Endothelial cell of umbilical vein (primary cell): Measurements from ENCODE around the gene TEN1. TPM values are rescaled to one million over a fixed set of nuclear protein-coding genes. Genes with fewer than 3 reads are reported as not detected.

Experiments used
- BruUV-seq: library from RNA; stranded (reverse); fragments of 400-500 nt; replicated peaks from 2 replicates; lab custom pipeline; 2021; lab: Mats Ljungman, UMichigan
- CTCF ChIA-PET: fragments of 300-600, 350-600 bp; sonication (Branson Sonifier 250); formaldehyde crosslinking; loops from one replicate; lab custom pipeline; 2021; ENCODE audit warnings: antibody characterized with exemption, inconsistent platforms; lab: Charles Lee
- POLR2A ChIA-PET: fragments of 300-600, 350-600 bp; sonication (Branson Sonifier 250); formaldehyde crosslinking; loops from one replicate; lab custom pipeline; 2021; ENCODE audit warnings: antibody characterized with exemption, inconsistent platforms; lab: Charles Lee
- DNase-seq: peaks from one replicate; pipeline ENCODE4 v3.0.0-alpha.2; 2011; ENCODE audit warnings: low read depth, low spot score
- FAIRE-seq: peaks from 2 replicates; lab custom pipeline; 2011; peaks lifted over from hg19 to GRCh38; lab: Jason Lieb, UNC
- H2AFZ ChIP-seq: 2 replicates; pipeline ENCODE4 v1.6.0; 2012; ENCODE audit warnings: low read depth, low read length, control low read depth, inconsistent platforms
- H3K27ac ChIP-seq: 2 replicates; pipeline ENCODE4 v1.5.1; 2011; ENCODE audit warnings: low read depth, mild to moderate bottlenecking, control low read depth, low read length, moderate library complexity; ENCODE audit not compliant: insufficient read depth
- H3K27me3 ChIP-seq, 2 experiments: 2 replicates each; pipeline versions ENCODE4 v1.6.0 to v1.6.1; 2011; ENCODE audit warnings: low read length in 2 of 2, mixed read lengths in 1 of 2; ENCODE audit not compliant: control insufficient read depth in 2 of 2, insufficient read depth in 2 of 2
- H3K36me3 ChIP-seq, 2 experiments: 2 replicates in 1 of 2; 3 replicates in 1 of 2; pipeline ENCODE4 v1.5.1; 2011; ENCODE audit warnings: low read length in 2 of 2, mild to moderate bottlenecking in 1 of 2, moderate library complexity in 1 of 2; ENCODE audit not compliant: control insufficient read depth in 2 of 2, insufficient read depth in 2 of 2; ENCODE audit errors: extremely low read depth in 1 of 2
- H3K4me1 ChIP-seq: 3 replicates; pipeline ENCODE4 v1.5.1; 2011; ENCODE audit warnings: mild to moderate bottlenecking, low read length; ENCODE audit not compliant: control insufficient read depth, insufficient read depth; ENCODE audit errors: extremely low read depth
- H3K4me2 ChIP-seq: 2 replicates; pipeline ENCODE4 v1.6.1; 2011; ENCODE audit warnings: low read length, control low read depth, mixed read lengths; ENCODE audit not compliant: insufficient read depth
- H3K4me3 ChIP-seq, 3 experiments: fragments of 200-600 bp in 1 of 3; sonication (generic), shearing (Covaris generic) in 1 of 3; replicated peaks in 1 of 3; 2 replicates each; pipeline ENCODE4 v1.5.1; 2011 to 2016; ENCODE audit warnings: control low read depth in 3 of 3, low read length in 3 of 3, mild to moderate bottlenecking in 2 of 3, inconsistent platforms in 1 of 3, low read depth in 1 of 3, moderate library complexity in 1 of 3; ENCODE audit not compliant: insufficient read depth in 1 of 3
- H3K79me2 ChIP-seq: 2 replicates; pipeline ENCODE4 v1.6.0; 2012; ENCODE audit warnings: low read length, inconsistent platforms; ENCODE audit not compliant: control insufficient read depth, insufficient read depth
- H3K9ac ChIP-seq: replicated peaks from 2 replicates; pipeline ENCODE3; 2011; ENCODE audit warnings: low read length, control low read depth; ENCODE audit not compliant: insufficient read depth; ENCODE audit errors: extremely low read depth
- H3K9me1 ChIP-seq: replicated peaks from 3 replicates; pipeline ENCODE4 v1.6.0; 2011; ENCODE audit warnings: mild to moderate bottlenecking, low read length; ENCODE audit not compliant: control insufficient read depth, insufficient read depth; ENCODE audit errors: extremely low read depth
- H3K9me3 ChIP-seq: replicated peaks from 2 replicates; pipeline ENCODE4 v1.5.1; 2012; ENCODE audit warnings: low read length, inconsistent platforms; ENCODE audit not compliant: control insufficient read depth, insufficient read depth
- H4K20me1 ChIP-seq: replicated peaks from 2 replicates; pipeline ENCODE3; 2011; ENCODE audit warnings: mild to moderate bottlenecking, low read length; ENCODE audit not compliant: control insufficient read depth, insufficient read depth; ENCODE audit errors: extremely low read depth
- CTCF ChIP-seq, 2 donors: IDR thresholded peaks; 1 replicate in 1 of 2; 2 replicates in 1 of 2; pipeline ENCODE4 v1.5.1; 2011; ENCODE audit warnings: low read length in 2 of 2, mild to moderate bottlenecking in 2 of 2, moderate library complexity in 2 of 2, control low read depth in 1 of 2, inconsistent platforms in 1 of 2, low read depth in 1 of 2; ENCODE audit not compliant: insufficient read depth in 1 of 2; ENCODE audit errors: extremely low read depth in 1 of 2
- EZH2 ChIP-seq: IDR thresholded peaks from 2 replicates; pipeline ENCODE4 v1.6.1; 2012; ENCODE audit warnings: borderline replicate concordance, low read depth, mild to moderate bottlenecking, moderate library complexity, low read length, inconsistent platforms; ENCODE audit not compliant: severe bottlenecking
- FOS ChIP-seq: IDR thresholded peaks from 2 replicates; pipeline ENCODE4 v1.6.1; 2011; ENCODE audit warnings: mild to moderate bottlenecking, low read length, moderate library complexity, borderline replicate concordance; ENCODE audit not compliant: insufficient read depth
- GATA2 ChIP-seq: IDR thresholded peaks from 2 replicates; pipeline ENCODE4 v1.7.0; 2011; ENCODE audit warnings: low read depth, mild to moderate bottlenecking, moderate library complexity, mixed read lengths, low read length; ENCODE audit not compliant: insufficient read length, insufficient read depth
- JUN ChIP-seq: IDR thresholded peaks from 2 replicates; pipeline ENCODE4 v1.6.1; 2011; ENCODE audit warnings: borderline replicate concordance, low read depth; ENCODE audit not compliant: insufficient read length, insufficient read depth
- MYC ChIP-seq: IDR thresholded peaks from one replicate; pipeline ENCODE4 v1.6.1; 2011; ENCODE audit warnings: mild to moderate bottlenecking, low read depth, low read length
- POLR2A ChIP-seq: IDR thresholded peaks from 2 replicates; pipeline ENCODE4 v1.6.1; 2012; ENCODE audit warnings: low read depth, mild to moderate bottlenecking, control low read depth, low read length
- POLR2AphosphoS5 ChIP-seq: IDR thresholded peaks from 2 replicates; pipeline ENCODE4 v1.6.1; 2012; ENCODE audit warnings: low read depth, mild to moderate bottlenecking, control low read depth, low read length, moderate library complexity; ENCODE audit not compliant: insufficient read depth
- dilution Hi-C: fragments of 300-500 bp; cut with MboI; formaldehyde crosslinking; loops from one replicate; pipeline ENCODE4 v1.15.0; 2019; ENCODE audit warnings: low sequenced_read_pairs; ENCODE audit not compliant: extremely low pct_ligation_motif_present
- intact Hi-C: fragments of 100-400 bp; cut with micrococcal nuclease; formaldehyde crosslinking; loops from one replicate; pipeline ENCODE4 v1.10.0; 2022
- polyA plus RNA-seq, 4 experiments: library from polyadenylated mRNA; depleted of rRNA in 3 of 4; stranded (reverse) in 3 of 4; unstranded in 1 of 4; fragments of >200 nt; gene quantifications; 2 replicates each; pipeline versions ENCODE4 v1.2.1 to v1.2.3, GENCODE V29; 2011 to 2012; ENCODE audit warnings: missing spikeins in 1 of 4
- total RNA-seq: library from RNA; stranded (reverse); gene quantifications from 2 replicates; pipeline ENCODE4 v1.2.3, GENCODE V29; 2021
- TF ChIP-seq, protein P1 (sequence below): IDR thresholded peaks from 2 replicates; pipeline ENCODE4 v1.6.1; 2011; ENCODE audit not compliant: insufficient read depth, insufficient read length

The TEN1 gene
- total and polyA plus RNA-seq, 2 donors (not counting 3 experiments of a cell fraction or from before 2014, with no cell fraction given), result 18.8 to 29.0 TPM

DNA sequence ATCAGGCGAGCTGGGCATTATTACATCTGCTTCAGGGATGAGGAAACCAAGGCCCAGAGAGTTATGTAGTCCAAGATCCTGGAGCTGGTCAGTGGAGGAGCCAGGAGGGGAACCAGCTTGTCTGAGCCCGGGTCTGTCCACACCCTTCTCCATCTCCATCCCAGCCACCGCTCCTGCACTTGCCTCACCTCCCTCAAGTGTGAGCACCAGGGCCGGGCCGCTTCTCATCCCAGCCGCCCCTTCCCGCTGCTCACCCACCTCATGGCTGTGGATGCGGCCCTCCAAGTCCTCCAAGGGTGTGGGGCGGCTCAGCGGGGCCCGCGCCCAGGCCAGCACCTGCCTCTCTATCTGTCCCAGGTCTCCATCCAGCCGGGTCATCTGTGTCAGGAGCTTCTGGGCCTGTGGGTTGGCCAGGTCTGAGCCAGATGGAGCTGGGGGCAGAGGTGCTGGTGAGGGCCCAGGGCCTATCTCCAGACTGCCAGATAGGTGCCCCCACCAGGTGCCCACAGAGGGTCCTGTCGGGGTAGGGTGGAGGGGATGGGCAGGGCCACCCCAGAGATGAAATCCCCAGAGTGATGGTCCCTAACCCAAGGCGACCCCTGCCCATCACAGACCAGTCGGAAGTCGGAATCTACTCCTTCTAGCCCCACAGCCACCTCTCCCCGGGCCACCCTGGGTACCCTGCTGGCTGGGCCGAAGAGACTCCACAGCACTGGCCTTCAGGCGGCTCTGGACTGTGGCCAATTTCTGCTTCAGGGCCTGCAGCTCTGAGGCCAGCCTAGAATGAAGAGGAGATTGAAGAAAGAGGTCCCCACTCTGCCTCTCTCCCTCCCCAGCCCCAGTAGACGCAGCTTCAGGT, 38.7 kb downstream of the TEN1 start:
- intact Hi-C loops, result loop anchor here (10.0 kb wide), 2 partner anchors 167 to 257 kb away; no protein-coding TSS in a partner anchor
- H3K4me2 ChIP-seq, result no peak overlapping the region
- H3K9me3 ChIP-seq, result no peaks in the 10 kb centered on the region
- H3K9me1 ChIP-seq, result no peaks in the 10 kb centered on the region
- no peak overlapping the region for H3K9ac ChIP-seq
- ChIA-PET CTCF (interaction anchor here (1.1 kb wide), 1 partner anchor 164 kb away, joined by 3 read pairs; no protein-coding TSS in a partner anchor), POLR2A (no interaction called here)
- FAIRE-seq, result no peak
- H3K4me1 ChIP-seq, result no peaks in the 10 kb centered on the region
- H4K20me1 ChIP-seq, result no peaks in the 10 kb centered on the region
- no peak for DNase-seq
- no peaks in the 10 kb centered on the region for H3K36me3 ChIP-seq
- no peak overlapping the region for H3K27ac ChIP-seq
- H3K79me2 ChIP-seq, result no peaks in the 10 kb centered on the region
- no peak for TF ChIP-seq GATA2
- no peak for TF ChIP-seq POLR2AphosphoS5
- no peak for TF ChIP-seq POLR2A
- TF ChIP-seq FOS, result no peak
- TF ChIP-seq MYC, result no peak
- no peak for TF ChIP-seq EZH2
- no TSS peak for BruUV-seq
- H2AFZ ChIP-seq, result no peak overlapping the region
- H3K27me3 ChIP-seq, result no peaks in the 10 kb centered on the region
- H3K4me3 ChIP-seq, result no peak overlapping the region
- dilution Hi-C loops, result no loop called here

DNA sequence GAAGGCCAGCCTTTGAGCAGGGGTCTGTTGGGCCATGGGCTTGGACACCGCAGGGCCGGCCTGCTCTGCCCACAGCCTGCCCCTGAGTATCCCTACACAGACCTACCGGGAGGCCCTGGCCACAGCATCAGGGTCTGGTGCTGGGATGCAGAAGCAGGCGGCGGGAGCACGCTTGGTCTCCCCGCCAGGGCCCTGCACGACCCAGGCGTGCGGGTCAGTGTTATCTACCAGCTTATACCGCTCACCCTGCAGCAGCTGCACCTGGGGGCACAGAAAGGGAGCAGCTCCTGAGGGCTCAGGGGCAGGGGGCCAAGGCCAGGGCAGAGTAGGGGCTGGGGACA, 39.3 kb downstream of the TEN1 start:
- Histone ChIP-seq H2AFZ (no peak overlapping the region), H3K9ac (no peak overlapping the region), H3K9me1 (no peaks in the 10 kb centered on the region), H3K4me2 (no peak overlapping the region), H3K4me3 (no peak overlapping the region), H3K9me3 (no peaks in the 10 kb centered on the region), H3K36me3 (no peaks in the 10 kb centered on the region), H3K4me1 (no peaks in the 10 kb centered on the region), H3K27me3 (no peaks in the 10 kb centered on the region), H4K20me1 (no peaks in the 10 kb centered on the region), H3K79me2 (no peaks in the 10 kb centered on the region), H3K27ac (no peak overlapping the region)
- ChIA-PET POLR2A (no interaction called here), CTCF (interaction anchor here (1.1 to 1.3 kb wide), 2 partner anchors 18 to 164 kb away, joined by 3 read pairs; partner anchors contain the start of gene CDK3)
- no peak for FAIRE-seq
- no peak for DNase-seq
- dilution Hi-C loops, result no loop called here
- intact Hi-C loops, result loop anchor here (10.0 kb wide), 2 partner anchors 166 to 256 kb away; no protein-coding TSS in a partner anchor
- TF ChIP-seq POLR2AphosphoS5 (no peak), JUN (no peak), FOS (no peak), GATA2 (no peak), MYC (no peak), EZH2 (no peak), CTCF (IDR thresholded peaks at IDR 0.05; ENCODE audit: extremely low read depth in 1 of 2, insufficient read depth in 1 of 2, low read depth in 1 of 2, low read length in 2 of 2) (no peak), POLR2A (no peak)
- TF ChIP-seq, protein P1, sequence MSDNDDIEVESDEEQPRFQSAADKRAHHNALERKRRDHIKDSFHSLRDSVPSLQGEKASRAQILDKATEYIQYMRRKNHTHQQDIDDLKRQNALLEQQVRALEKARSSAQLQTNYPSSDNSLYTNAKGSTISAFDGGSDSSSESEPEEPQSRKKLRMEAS, result no peak
- no TSS peak for BruUV-seq
